A549 treated with GW870086 at 1 μM for 4 hours (cell line): ENCODE measurements around the gene URGCP. TPM values are rescaled to one million over a fixed set of nuclear protein-coding genes. Genes with fewer than 3 reads are reported as not detected.

ENCODE experiments used
- total RNA-seq: library from RNA; stranded (reverse); fragments of 200-300 nt; extraction: Qiagen RNA extraction; gene quantifications from 5 replicates; pipeline ENCODE4 v1.2.3, GENCODE V29; 2022; ENCODE audit warnings: low read depth

URGCP gene, protein sequence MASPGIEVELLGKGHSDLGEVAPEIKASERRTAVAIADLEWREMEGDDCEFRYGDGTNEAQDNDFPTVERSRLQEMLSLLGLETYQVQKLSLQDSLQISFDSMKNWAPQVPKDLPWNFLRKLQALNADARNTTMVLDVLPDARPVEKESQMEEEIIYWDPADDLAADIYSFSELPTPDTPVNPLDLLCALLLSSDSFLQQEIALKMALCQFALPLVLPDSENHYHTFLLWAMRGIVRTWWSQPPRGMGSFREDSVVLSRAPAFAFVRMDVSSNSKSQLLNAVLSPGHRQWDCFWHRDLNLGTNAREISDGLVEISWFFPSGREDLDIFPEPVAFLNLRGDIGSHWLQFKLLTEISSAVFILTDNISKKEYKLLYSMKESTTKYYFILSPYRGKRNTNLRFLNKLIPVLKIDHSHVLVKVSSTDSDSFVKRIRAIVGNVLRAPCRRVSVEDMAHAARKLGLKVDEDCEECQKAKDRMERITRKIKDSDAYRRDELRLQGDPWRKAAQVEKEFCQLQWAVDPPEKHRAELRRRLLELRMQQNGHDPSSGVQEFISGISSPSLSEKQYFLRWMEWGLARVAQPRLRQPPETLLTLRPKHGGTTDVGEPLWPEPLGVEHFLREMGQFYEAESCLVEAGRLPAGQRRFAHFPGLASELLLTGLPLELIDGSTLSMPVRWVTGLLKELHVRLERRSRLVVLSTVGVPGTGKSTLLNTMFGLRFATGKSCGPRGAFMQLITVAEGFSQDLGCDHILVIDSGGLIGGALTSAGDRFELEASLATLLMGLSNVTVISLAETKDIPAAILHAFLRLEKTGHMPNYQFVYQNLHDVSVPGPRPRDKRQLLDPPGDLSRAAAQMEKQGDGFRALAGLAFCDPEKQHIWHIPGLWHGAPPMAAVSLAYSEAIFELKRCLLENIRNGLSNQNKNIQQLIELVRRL
- 25.8 to 28.7 TPM (median 27.5 TPM) in 5 replicates for total RNA-seq

GRCh38 chr7:43906331-43907010, at the start of gene URGCP:
TSS of gene URGCP (minus strand) at chr7:43906596. CDS start at chr7:43906575, 21 bp downstream.

DNA sequence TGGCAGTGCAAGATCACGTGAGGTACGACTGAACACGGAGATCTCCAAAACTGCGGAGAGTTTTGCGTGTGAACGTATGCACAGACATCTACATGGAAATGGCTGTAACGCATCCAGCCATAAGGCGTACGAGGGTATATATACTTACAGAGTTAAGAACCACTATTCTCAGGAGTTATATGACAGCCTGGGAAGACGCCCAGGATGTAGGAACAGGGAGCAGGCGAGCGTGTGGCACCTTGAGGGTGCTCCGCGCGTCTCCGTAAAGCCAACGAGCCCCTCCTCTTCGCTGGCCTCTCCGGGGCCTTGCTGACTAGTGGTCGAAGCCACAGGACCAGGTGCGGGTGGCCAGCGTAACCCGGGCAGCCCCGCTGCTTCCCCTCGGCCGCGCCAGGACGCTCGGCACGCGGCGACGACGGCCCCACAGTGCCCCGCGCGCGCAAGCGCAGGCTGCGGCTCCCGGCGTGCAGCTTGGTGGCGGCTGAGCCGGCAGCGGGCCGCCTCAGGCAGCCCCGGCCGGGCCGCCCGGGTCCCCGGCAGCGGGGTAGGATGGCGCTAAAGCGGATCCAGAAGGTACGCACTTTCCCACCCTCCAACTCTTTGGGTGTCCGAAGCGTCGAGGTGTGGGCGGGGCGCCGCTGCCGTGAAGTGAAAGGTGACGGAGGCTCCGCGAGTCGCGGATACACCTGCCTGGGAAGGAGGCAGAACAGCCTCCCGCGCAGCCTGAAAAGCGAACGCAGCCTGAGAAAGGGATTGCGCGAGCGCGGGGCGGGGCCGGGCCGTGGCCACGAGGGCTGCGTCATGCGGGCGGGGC, 19.8 kb upstream of the URGCP start, which contains the start of gene UBE2D4:
UBE2D4 (plus strand) TSS at position 453 of the 814 bp plus-strand sequence; CDS start at position 550, 97 bp downstream.

GRCh38 chr7:43869006-43869866, 37.2 kb downstream of the URGCP start, which contains the start of gene MRPS24:
TSS of gene MRPS24 (minus strand) at chr7:43869517. CDS start at chr7:43869495, 22 bp downstream.

Other genes starting within 250 kb of the URGCP start
- gene COA1, start 177.1 kb downstream of the URGCP start, total RNA-seq: 87.0 to 97.6 TPM (median 92.6 TPM) in 5 replicates
- 72.7 to 85.8 TPM (median 77.5 TPM) in 5 replicates for gene BLVRA, start 147.9 kb downstream of the URGCP start, total RNA-seq
- gene MRPS24, start 37.1 kb downstream of the URGCP start, total RNA-seq: 239 to 271 TPM (median 252 TPM) in 5 replicates
- gene UBE2D4, start 19.8 kb upstream of the URGCP start, total RNA-seq: 6.7 to 11.7 TPM (median 10.7 TPM) in 5 replicates
- gene SPDYE1, start 91.3 kb upstream of the URGCP start, total RNA-seq: not detected in 5 replicates
- gene DBNL, start 138.1 kb upstream of the URGCP start, total RNA-seq: 62.4 to 69.5 TPM (median 65.4 TPM) in 5 replicates
- not detected in 5 replicates for gene PGAM2, start 159.0 kb upstream of the URGCP start, total RNA-seq
- gene POLM, start 175.9 kb upstream of the URGCP start, total RNA-seq: 5.1 to 8.1 TPM (median 7.3 TPM) in 5 replicates
- gene AEBP1, start 197.7 kb upstream of the URGCP start, total RNA-seq: 0.14 to 0.21 TPM in 2 of 5 replicates, not detected in the others
- 145 to 166 TPM (median 162 TPM) in 5 replicates for gene POLD2, start 217.0 kb upstream of the URGCP start, total RNA-seq
- gene MYL7, start 234.7 kb upstream of the URGCP start, total RNA-seq: not detected in 5 replicates